ENCODE data around the gene DAZAP1. TPM values are rescaled to one million over a fixed set of nuclear protein-coding genes. Genes with fewer than 3 reads are reported as not detected.

The DAZAP1 gene
- total RNA-seq, 1 donor = 40.9 TPM

GRCh38 chr19:1441677-1442438 lies 34.5 kb downstream of the DAZAP1 start:
- TF ChIP-seq CTCF (IDR thresholded peaks at IDR 0.05; ENCODE audit: extremely low read depth, low read depth, low read length) = no peak
- DNase-seq (ENCODE audit: insufficient read length, low spot score, missing footprints) = no peak
- peaks cover 38% of the 10 kb centered on the region for H3K36me3 ChIP-seq (ENCODE audit: insufficient read depth, low read length)
- peaks cover 38% of the 10 kb centered on the region for H3K79me2 ChIP-seq (ENCODE audit: insufficient read depth, low read length)
- H3K4me2 ChIP-seq (ENCODE audit: insufficient read depth, low read length) = no peak overlapping the region
- H3K27me3 ChIP-seq (ENCODE audit: insufficient read depth, low read length) = peaks cover 13% of the 10 kb centered on the region
- no peak overlapping the region for H3K27ac ChIP-seq (ENCODE audit: low read depth, low read length)
- H3K4me3 ChIP-seq (ENCODE audit: insufficient read depth, low read length) = no peak overlapping the region
- no peak overlapping the region for H2AFZ ChIP-seq (ENCODE audit: low read length)
- peaks cover 58% of the 10 kb centered on the region for H4K20me1 ChIP-seq (ENCODE audit: insufficient read depth, low read length)
- no peaks in the 10 kb centered on the region for H3K9me3 ChIP-seq (ENCODE audit: low read depth, low read length)
- H3K4me1 ChIP-seq (ENCODE audit: insufficient read depth, low read length) = peaks cover 9% of the 10 kb centered on the region

GRCh38 chr19:1445185-1445931 lies 38.0 kb downstream of the DAZAP1 start:
- H3K4me1 ChIP-seq (ENCODE audit: insufficient read depth, low read length) = peaks cover 3% of the 10 kb centered on the region
- peak overlapping the region; percentile 55 for H3K4me2 ChIP-seq (ENCODE audit: insufficient read depth, low read length)
- H3K9me3 ChIP-seq (ENCODE audit: low read depth, low read length) = no peaks in the 10 kb centered on the region
- DNase-seq (ENCODE audit: insufficient read length, low spot score, missing footprints) = peak; percentile 100
- H3K4me3 ChIP-seq (ENCODE audit: insufficient read depth, low read length) = peak overlapping the region; percentile 33
- peaks cover 17% of the 10 kb centered on the region for H3K79me2 ChIP-seq (ENCODE audit: insufficient read depth, low read length)
- H4K20me1 ChIP-seq (ENCODE audit: insufficient read depth, low read length) = peaks cover 53% of the 10 kb centered on the region
- peaks cover 30% of the 10 kb centered on the region for H3K36me3 ChIP-seq (ENCODE audit: insufficient read depth, low read length)
- peak; percentile 72 for TF ChIP-seq CTCF (IDR thresholded peaks at IDR 0.05; ENCODE audit: extremely low read depth, low read depth, low read length)
- H2AFZ ChIP-seq (ENCODE audit: low read length) = no peak overlapping the region
- H3K27ac ChIP-seq (ENCODE audit: low read depth, low read length) = no peak overlapping the region
- H3K27me3 ChIP-seq (ENCODE audit: insufficient read depth, low read length) = peaks cover 45% of the 10 kb centered on the region

GRCh38 chr19:1445932-1446712 lies 38.7 kb downstream of the DAZAP1 start:
- H3K4me1 ChIP-seq (ENCODE audit: insufficient read depth, low read length) = peaks cover 3% of the 10 kb centered on the region
- TF ChIP-seq CTCF (IDR thresholded peaks at IDR 0.05; ENCODE audit: extremely low read depth, low read depth, low read length) = no peak
- no peak overlapping the region for H2AFZ ChIP-seq (ENCODE audit: low read length)
- no peak overlapping the region for H3K4me3 ChIP-seq (ENCODE audit: insufficient read depth, low read length)
- H3K4me2 ChIP-seq (ENCODE audit: insufficient read depth, low read length) = no peak overlapping the region
- peaks cover 52% of the 10 kb centered on the region for H3K27me3 ChIP-seq (ENCODE audit: insufficient read depth, low read length)
- H4K20me1 ChIP-seq (ENCODE audit: insufficient read depth, low read length) = peaks cover 52% of the 10 kb centered on the region
- peaks cover 22% of the 10 kb centered on the region for H3K36me3 ChIP-seq (ENCODE audit: insufficient read depth, low read length)
- H3K9me3 ChIP-seq (ENCODE audit: low read depth, low read length) = no peaks in the 10 kb centered on the region
- no peak overlapping the region for H3K27ac ChIP-seq (ENCODE audit: low read depth, low read length)
- peaks cover 9% of the 10 kb centered on the region for H3K79me2 ChIP-seq (ENCODE audit: insufficient read depth, low read length)
- peak; percentile 92 for DNase-seq (ENCODE audit: insufficient read length, low spot score, missing footprints)

Measured in osteoblast (primary cell).